Suprapubic skin (tissue), 4 donors: Measurements from ENCODE around the gene CHI3L1.

Experiments used
- EP300 ChIP-seq: sonication (generic); formaldehyde crosslinking; IDR thresholded peaks from one replicate; pipeline ENCODE4 v1.6.1; 2017; ENCODE audit warnings: antibody characterized with exemption
- POLR2A ChIP-seq, 2 donors: fragments of 450-650 bp; IDR thresholded peaks; one replicate each; pipeline ENCODE4 v1.6.1; 2017; ENCODE audit warnings: antibody characterized with exemption in 2 of 2, mild to moderate bottlenecking in 2 of 2, moderate library complexity in 2 of 2
- POLR2AphosphoS5 ChIP-seq, 3 donors: sonication (generic); formaldehyde crosslinking; IDR thresholded peaks; one replicate each; pipeline ENCODE4 v1.6.1; 2017; ENCODE audit warnings: antibody characterized with exemption in 3 of 3
- TF ChIP-seq, protein P1 (sequence below), 2 donors: fragments of 200-600 bp in 1 of 2; fragments of 450-650 bp in 1 of 2; sonication (generic) in 1 of 2; IDR thresholded peaks; one replicate each; pipeline ENCODE4 v1.5.1; 2016 to 2019; ENCODE audit warnings: antibody characterized with exemption in 2 of 2, mild to moderate bottlenecking in 1 of 2, moderate library complexity in 1 of 2

DNA sequence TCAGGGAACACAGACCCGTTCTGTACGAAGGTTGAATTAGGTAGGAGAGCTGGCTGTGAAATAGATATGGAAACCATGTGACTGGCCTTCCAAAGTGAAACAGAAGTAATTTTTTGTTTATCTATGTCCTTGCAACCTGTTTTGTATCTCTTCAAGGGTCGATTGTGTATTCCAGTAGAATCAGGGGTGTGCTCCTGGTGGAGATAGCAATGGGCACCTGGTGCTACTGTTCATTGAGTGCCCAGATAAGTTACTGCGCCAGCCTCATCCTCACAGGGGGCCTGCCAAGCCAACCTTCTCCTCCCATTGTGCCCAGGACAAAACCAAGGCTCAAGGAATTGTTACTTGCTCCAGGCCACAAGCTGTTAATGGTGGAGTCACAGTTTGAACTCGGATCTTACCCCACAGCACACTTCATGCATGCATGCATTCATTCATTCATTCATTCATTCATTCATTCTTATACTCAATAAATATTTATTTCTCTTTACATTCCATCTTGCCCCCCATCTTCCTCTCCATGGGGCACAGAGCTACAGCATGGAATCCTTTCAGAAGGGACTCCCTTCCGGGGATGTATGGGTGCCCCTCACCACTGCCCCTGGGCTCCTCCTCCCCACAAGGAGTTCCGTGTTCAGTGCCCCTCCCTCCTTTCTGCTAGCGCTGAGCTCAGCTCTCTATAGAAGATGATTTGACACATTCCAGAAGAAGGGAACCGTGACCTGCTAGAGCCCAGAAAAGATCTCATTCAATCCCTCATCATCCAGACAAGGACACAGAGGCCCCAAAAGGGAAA, 34.9 kb downstream of the CHI3L1 start:
- TF ChIP-seq, protein P1, sequence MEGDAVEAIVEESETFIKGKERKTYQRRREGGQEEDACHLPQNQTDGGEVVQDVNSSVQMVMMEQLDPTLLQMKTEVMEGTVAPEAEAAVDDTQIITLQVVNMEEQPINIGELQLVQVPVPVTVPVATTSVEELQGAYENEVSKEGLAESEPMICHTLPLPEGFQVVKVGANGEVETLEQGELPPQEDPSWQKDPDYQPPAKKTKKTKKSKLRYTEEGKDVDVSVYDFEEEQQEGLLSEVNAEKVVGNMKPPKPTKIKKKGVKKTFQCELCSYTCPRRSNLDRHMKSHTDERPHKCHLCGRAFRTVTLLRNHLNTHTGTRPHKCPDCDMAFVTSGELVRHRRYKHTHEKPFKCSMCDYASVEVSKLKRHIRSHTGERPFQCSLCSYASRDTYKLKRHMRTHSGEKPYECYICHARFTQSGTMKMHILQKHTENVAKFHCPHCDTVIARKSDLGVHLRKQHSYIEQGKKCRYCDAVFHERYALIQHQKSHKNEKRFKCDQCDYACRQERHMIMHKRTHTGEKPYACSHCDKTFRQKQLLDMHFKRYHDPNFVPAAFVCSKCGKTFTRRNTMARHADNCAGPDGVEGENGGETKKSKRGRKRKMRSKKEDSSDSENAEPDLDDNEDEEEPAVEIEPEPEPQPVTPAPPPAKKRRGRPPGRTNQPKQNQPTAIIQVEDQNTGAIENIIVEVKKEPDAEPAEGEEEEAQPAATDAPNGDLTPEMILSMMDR (IDR thresholded peaks at IDR 0.05) = no peak
- TF ChIP-seq POLR2AphosphoS5 (IDR thresholded peaks at IDR 0.05) (no peak), POLR2A (IDR thresholded peaks at IDR 0.05) (no peak), EP300 (no peak)
